Tibial artery (tissue), 4 donors: ENCODE measurements around the gene TOMM70.
A peak's percentile ranks its signal among the peaks of the same experiment; 100 is the strongest.

ENCODE experiments used
- DNase-seq, 2 donors: peaks; one replicate each; pipeline ENCODE4 v3.0.0-alpha.2; 2019
- H3K27ac ChIP-seq, 2 donors: fragments of 200-600 bp; sonication (generic) in 1 of 2; 1 replicate in 1 of 2; 2 replicates in 1 of 2; pipeline ENCODE4 v1.5.1; 2018 to 2019; ENCODE audit warnings: mild to moderate bottlenecking in 1 of 2
- H3K27me3 ChIP-seq, 2 donors: fragments of 200-600 bp; sonication (generic) in 1 of 2; one replicate each; pipeline versions ENCODE4 v1.5.1 to v1.6.0; 2016 to 2019
- H3K36me3 ChIP-seq, 3 donors: fragments of 200-600 bp; sonication (generic) in 2 of 3; one replicate each; pipeline ENCODE4 v1.5.1; 2016 to 2019; ENCODE audit warnings: mild to moderate bottlenecking in 2 of 3
- H3K4me1 ChIP-seq, 4 donors: fragments of 200-600 bp; sonication (generic) in 2 of 4; 1 replicate in 3 of 4; 2 replicates in 1 of 4; pipeline ENCODE4 v1.5.1; 2016 to 2019
- H3K4me3 ChIP-seq, 2 donors: fragments of 200-600 bp; sonication (generic) in 1 of 2; 1 replicate in 1 of 2; 2 replicates in 1 of 2; pipeline ENCODE4 v1.5.1; 2018 to 2019; ENCODE audit warnings: mild to moderate bottlenecking in 2 of 2
- H3K9me3 ChIP-seq, 3 donors: fragments of 200-600 bp; sonication (generic) in 1 of 3; one replicate each; pipeline ENCODE4 v1.5.1; 2016 to 2019
- intact Hi-C: fragments of 100-400 bp; cut with DNase I; formaldehyde crosslinking; loops from one replicate; pipeline ENCODE4 v1.15.0; 2023; ENCODE audit warnings: low total_unique reads
- TF ChIP-seq, protein P1 (sequence below), 2 experiments: fragments of 200-600 bp in 1 of 2; fragments of 450-650 bp in 1 of 2; IDR thresholded peaks; one replicate each; pipeline ENCODE4 v1.5.1; 2017 to 2019; ENCODE audit warnings: antibody characterized with exemption in 2 of 2, mild to moderate bottlenecking in 1 of 2, moderate library complexity in 1 of 2

TOMM70 gene

DNA sequence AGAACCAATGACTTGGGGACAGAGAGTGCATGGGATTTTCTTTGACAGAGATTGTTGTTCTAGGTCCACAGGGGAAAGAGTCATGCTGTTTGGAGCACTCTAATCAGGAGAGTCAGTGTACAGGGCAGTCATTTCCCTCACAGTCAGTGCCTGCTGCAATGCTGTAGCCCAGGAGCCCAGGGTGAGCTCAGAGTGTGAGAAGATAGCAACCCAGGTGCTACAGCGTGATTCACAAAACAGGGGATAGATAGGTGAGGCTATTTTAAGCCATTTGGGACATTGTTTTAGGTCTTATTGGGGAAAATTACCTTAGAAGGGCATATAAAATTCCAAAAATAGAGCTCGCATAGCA lies 37.7 kb upstream of the TOMM70 start:
- Histone ChIP-seq H3K27me3 (no peaks in the 10 kb centered on the region), H3K4me3 (no peak overlapping the region), H3K27ac (no peak overlapping the region), H3K4me1 (no peaks in the 10 kb centered on the region), H3K36me3 (no peaks in the 10 kb centered on the region), H3K9me3 (peaks cover 0 to 7% (median 0%) of the 10 kb centered on the region in 3 donors)
- intact Hi-C loops, result no loop called here
- TF ChIP-seq, protein P1, sequence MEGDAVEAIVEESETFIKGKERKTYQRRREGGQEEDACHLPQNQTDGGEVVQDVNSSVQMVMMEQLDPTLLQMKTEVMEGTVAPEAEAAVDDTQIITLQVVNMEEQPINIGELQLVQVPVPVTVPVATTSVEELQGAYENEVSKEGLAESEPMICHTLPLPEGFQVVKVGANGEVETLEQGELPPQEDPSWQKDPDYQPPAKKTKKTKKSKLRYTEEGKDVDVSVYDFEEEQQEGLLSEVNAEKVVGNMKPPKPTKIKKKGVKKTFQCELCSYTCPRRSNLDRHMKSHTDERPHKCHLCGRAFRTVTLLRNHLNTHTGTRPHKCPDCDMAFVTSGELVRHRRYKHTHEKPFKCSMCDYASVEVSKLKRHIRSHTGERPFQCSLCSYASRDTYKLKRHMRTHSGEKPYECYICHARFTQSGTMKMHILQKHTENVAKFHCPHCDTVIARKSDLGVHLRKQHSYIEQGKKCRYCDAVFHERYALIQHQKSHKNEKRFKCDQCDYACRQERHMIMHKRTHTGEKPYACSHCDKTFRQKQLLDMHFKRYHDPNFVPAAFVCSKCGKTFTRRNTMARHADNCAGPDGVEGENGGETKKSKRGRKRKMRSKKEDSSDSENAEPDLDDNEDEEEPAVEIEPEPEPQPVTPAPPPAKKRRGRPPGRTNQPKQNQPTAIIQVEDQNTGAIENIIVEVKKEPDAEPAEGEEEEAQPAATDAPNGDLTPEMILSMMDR (IDR thresholded peaks at IDR 0.05), result no peak
- no peak for DNase-seq

DNA sequence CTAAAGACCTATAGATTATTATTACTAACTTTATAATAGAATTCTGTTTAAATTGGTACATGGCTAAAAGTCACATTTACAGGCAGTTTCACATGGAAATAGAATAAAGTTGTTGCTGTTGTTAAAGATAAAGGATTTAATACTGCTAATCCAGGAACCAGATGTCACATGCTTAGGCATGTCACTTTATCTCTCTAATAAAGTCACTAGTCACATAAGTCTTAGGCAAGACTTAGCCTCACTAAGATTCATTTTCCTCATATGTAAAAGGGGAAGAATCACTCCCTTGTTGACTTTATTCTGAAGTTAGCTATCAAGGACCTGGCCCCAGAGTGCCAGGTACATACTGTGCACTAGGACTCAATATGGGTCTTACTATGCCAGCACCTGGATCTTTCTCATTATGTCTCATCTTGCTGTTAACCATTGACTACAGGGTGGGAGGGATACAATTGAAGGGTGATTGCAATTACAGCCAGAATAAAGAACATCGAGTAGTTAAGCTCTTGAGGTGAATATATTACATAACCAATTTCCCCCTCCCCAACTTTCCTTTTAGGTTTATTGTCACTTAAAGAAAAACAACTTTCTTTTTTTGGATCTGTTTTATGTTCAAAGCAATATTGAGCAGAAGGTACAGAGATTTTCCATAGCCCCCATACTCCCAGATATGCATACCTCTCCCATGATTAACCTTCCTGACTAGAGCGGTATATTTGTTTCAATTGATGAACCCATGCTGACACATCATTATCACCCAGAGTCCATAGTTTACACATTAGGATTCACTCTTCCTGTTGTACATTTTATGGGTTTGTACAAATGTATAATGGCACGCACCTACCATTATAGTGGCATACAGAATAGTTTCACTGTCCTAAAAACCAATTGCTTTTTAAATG lies 37.1 kb upstream of the TOMM70 start:
- no peak overlapping the region for H3K27ac ChIP-seq
- H3K27me3 ChIP-seq, result no peaks in the 10 kb centered on the region
- no peak overlapping the region for H3K4me3 ChIP-seq
- intact Hi-C loops, result no loop called here
- H3K9me3 ChIP-seq, result peaks cover 0 to 7% (median 0%) of the 10 kb centered on the region in 3 donors
- TF ChIP-seq, protein P1 (IDR thresholded peaks at IDR 0.05), result no peak
- no peaks in the 10 kb centered on the region for H3K36me3 ChIP-seq
- no peaks in the 10 kb centered on the region for H3K4me1 ChIP-seq
- no peak for DNase-seq

GRCh38 chr3:100436951-100437350 lies 36.1 kb upstream of the TOMM70 start:
- intact Hi-C loops, result no loop called here
- no peaks in the 10 kb centered on the region for H3K27me3 ChIP-seq
- TF ChIP-seq, protein P1 (IDR thresholded peaks at IDR 0.05), result no peak
- DNase-seq, result no peak
- no peaks in the 10 kb centered on the region for H3K4me1 ChIP-seq
- H3K4me3 ChIP-seq, result no peak overlapping the region
- H3K9me3 ChIP-seq, result peaks cover 0 to 7% (median 0%) of the 10 kb centered on the region in 3 donors
- no peaks in the 10 kb centered on the region for H3K36me3 ChIP-seq
- no peak overlapping the region for H3K27ac ChIP-seq

GRCh38 chr3:100429187-100429716 lies 28.4 kb upstream of the TOMM70 start:
- Histone ChIP-seq H3K36me3 (no peaks in the 10 kb centered on the region), H3K27ac (peak overlapping the region; percentile 31 to 45), H3K4me3 (peak overlapping the region; percentile 31 to 38), H3K27me3 (no peaks in the 10 kb centered on the region), H3K4me1 (peaks cover 0 to 6% (median 0%) of the 10 kb centered on the region in 4 donors), H3K9me3 (peaks cover 0 to 4% (median 0%) of the 10 kb centered on the region in 3 donors)
- DNase-seq, result no peak
- TF ChIP-seq, protein P1 (IDR thresholded peaks at IDR 0.05), result no peak
- intact Hi-C loops, result no loop called here

DNA sequence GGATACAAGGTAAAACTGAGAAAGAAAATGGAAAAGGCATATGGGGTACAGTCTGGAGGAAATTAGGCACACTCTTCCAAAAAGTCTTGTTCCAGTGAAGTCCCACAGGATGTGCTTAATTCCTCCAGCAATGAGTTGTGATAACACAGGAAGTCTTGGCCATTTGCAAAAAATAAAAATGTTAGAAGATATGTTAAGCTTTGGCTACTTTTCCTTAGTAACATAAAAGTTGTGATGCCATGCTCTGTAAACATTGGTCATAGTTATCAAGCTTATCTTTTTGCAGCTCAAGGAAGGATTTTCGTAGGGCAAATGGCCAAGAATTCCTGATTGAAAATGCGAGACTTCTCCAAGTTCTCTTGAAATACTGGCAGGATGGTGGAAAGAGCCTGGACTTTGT lies 26.8 kb upstream of the TOMM70 start:
- H3K27ac ChIP-seq, result no peak overlapping the region
- intact Hi-C loops, result no loop called here

More for the DNA sequence above, 26.8 kb upstream of the TOMM70 start:
- Histone ChIP-seq H3K4me3 (no peak overlapping the region), H3K36me3 (no peaks in the 10 kb centered on the region), H3K9me3 (no peaks in the 10 kb centered on the region), H3K4me1 (peaks cover 0 to 6% (median 0%) of the 10 kb centered on the region in 4 donors), H3K27me3 (no peaks in the 10 kb centered on the region)
- TF ChIP-seq, protein P1 (IDR thresholded peaks at IDR 0.05), result no peak
- DNase-seq, result no peak
